Adrenal gland (tissue), 12 donors: Measurements from ENCODE around the gene TMEM60. TPM values are rescaled to one million over a fixed set of nuclear protein-coding genes. Genes with fewer than 3 reads are reported as not detected.
"Not testable (repeated sequence)": the region's sequence is repeated elsewhere in the genome, so short reads cannot be mapped to it uniquely, and the experiment has no call there.

Experiments
- DNase-seq, 7 donors: peaks; one replicate each; pipeline ENCODE4 v3.0.0-alpha.2; 2019 to 2020
- H3K27ac ChIP-seq, 5 donors: fragments of 200-600 bp; sonication (generic) in 4 of 5; 1 replicate in 3 of 5; 2 replicates in 2 of 5; pipeline versions ENCODE4 v1.5.1 to v1.8.0; 2016 to 2020; ENCODE audit warnings: mild to moderate bottlenecking in 1 of 5
- H3K27me3 ChIP-seq: fragments of 200-600 bp; 2 replicates; pipeline ENCODE4 v1.8.0; 2021
- H3K36me3 ChIP-seq, 2 donors: fragments of 200-600 bp; replicated peaks in 1 of 2; 1 replicate in 1 of 2; 2 replicates in 1 of 2; pipeline versions ENCODE4 v1.5.1 to v1.8.0; 2018 to 2022
- H3K4me1 ChIP-seq, 2 donors: fragments of 200-600 bp; replicated peaks in 1 of 2; 1 replicate in 1 of 2; 2 replicates in 1 of 2; pipeline versions ENCODE4 v1.5.1 to v1.8.0; 2018 to 2021
- H3K4me3 ChIP-seq, 4 donors: fragments of 200-600 bp; sonication (generic) in 3 of 4; one replicate each; pipeline ENCODE4 v1.5.1; 2016 to 2018
- H3K9me3 ChIP-seq, 3 donors: fragments of 200-600 bp; sonication (generic) in 1 of 3; replicated peaks in 1 of 3; 1 replicate in 2 of 3; 2 replicates in 1 of 3; pipeline versions ENCODE4 v1.5.1 to v1.8.0; 2016 to 2021
- CTCF ChIP-seq, 6 experiments: fragments of 450-650 bp in 4 of 6; fragments of 200-600 bp in 2 of 6; sonication (generic) in 1 of 6; IDR thresholded peaks; 1 replicate in 5 of 6; 2 replicates in 1 of 6; pipeline versions ENCODE4 v1.5.1 to v1.8.0; 2016 to 2021; ENCODE audit warnings: antibody characterized with exemption in 6 of 6, mild to moderate bottlenecking in 2 of 6, moderate library complexity in 1 of 6
- POLR2A ChIP-seq, 2 donors: fragments of 450-650 bp; IDR thresholded peaks; one replicate each; pipeline ENCODE4 v1.6.1; 2017; ENCODE audit warnings: antibody characterized with exemption in 2 of 2, mild to moderate bottlenecking in 2 of 2, moderate library complexity in 1 of 2
- WGBS, 4 donors: extraction: QIAGEN DNeasy Blood & Tissue Kit in 2 of 4; methylation state at CpG; one replicate each; pipeline versions ENCODE4 v1.1.5 to v1.1.7; 2013 to 2017; 5-methylcytosine and 5-hydroxymethylcytosine counted together
- intact Hi-C, 2 donors: fragments of 100-400 bp; cut with DNase I; formaldehyde crosslinking; loops; one replicate each; pipeline versions ENCODE4 v1.14.1 to v1.15.0; 2022 to 2023
- polyA plus RNA-seq, 3 donors: library from polyadenylated mRNA; stranded (reverse); fragments of 200-250 nt in 2 of 3; fragments of 350-450 nt in 1 of 3; fragmentation: Illumina TruSeq in 1 of 3; extraction: RNeasy Lipid Tissue Mini Kit (QIAGEN cat#74804) in 1 of 3; gene quantifications; one replicate each; pipeline ENCODE4 v1.2.3, GENCODE V29; 2013 to 2014
- total RNA-seq, 9 donors: library from RNA; depleted of rRNA in 4 of 9; stranded (reverse); fragments of >200 nt in 4 of 9; fragments of 120-200 nt in 1 of 9; fragmentation: NEBNext Ultra II Directional in 1 of 9; extraction: Animal tissue kit (Norgen Biotek cat#: 25700) in 1 of 9; gene quantifications; one replicate each; pipeline versions ENCODE4 v1.1.0 to v1.2.4, GENCODE V29; 2013 to 2023
- donor health status: healthy with polysubstance abuse.
- donor health status: Bipolar disorder and iron deficiency.
- donor health status: DM: yes; HTN: yes; CAD: no.
- donor health status: DM: no; HTN: no; CAD: no.
- donor health status: DM: no; HTN: no; CAD: no.
- donor health status: DM: yes; HTN: yes; CAD: no.

TMEM60 gene
- total and polyA plus RNA-seq, 12 donors = 13.8 to 30.6 (median 21.0) TPM

DNA sequence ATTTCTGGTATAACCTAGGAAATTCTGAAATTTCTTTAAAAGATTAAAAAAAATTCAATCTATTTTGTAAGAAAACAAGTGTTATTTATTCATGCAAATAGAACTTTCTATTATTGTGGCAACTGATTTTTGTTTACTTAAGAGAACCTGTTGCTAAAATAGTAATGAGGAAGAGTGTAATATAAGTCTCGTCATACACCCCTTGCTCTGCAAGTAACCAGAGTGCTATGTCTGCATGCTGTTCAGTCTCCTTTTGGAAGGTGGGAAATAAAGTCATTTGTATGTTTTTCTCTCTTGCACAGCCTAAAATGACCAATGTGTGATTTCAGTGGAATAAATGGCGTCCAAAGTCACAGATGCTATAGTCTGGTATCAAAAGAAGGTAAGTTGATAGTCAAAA lies 41.7 kb upstream of the TMEM60 start:
- Histone ChIP-seq H3K27ac (no peak overlapping the region), H3K4me1 (no peaks in the 10 kb centered on the region), H3K9me3 (no peaks in the 10 kb centered on the region), H3K27me3 (no peaks in the 10 kb centered on the region), H3K4me3 (no peak overlapping the region), H3K36me3 (no peaks in the 10 kb centered on the region)
- no peak for DNase-seq
- TF ChIP-seq POLR2A (IDR thresholded peaks at IDR 0.05) (no peak), CTCF (IDR thresholded peaks at IDR 0.05) (no peak)
- intact Hi-C loops = no loop called here
- 88 to 94% (median 90%) methylated on average over 2 of the region's 2 CpGs for WGBS, 4 donors

DNA sequence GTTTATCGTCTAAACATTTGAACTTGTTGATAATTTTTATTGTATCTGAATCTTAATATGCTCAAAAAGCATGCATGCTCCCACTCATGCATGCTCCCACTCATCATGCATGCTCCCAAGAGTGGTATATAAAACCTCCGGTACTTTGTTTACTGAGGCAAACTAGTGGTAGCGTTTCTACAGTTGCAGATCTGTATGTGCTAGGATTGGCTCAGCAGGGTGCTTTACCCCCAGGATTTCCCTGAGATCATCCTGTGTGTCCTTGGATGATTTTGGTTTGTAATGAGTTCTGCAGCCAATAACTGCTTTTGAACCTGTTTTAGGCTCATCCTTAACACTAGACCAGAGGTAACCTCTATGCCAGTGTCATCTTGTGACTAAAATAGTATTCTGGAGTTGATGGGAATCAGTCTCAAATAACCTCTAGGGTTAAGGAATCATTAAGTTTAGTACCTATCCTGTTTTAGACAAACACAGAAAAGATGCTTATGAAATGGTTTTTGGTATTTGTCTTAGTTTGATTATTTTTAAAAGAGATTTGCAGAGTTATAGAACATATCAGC lies 40.8 kb upstream of the TMEM60 start:
- TF ChIP-seq CTCF (IDR thresholded peaks at IDR 0.05) (no peak), POLR2A (IDR thresholded peaks at IDR 0.05) (no peak)
- no peaks in the 10 kb centered on the region for H3K4me1 ChIP-seq
- no peak overlapping the region for H3K27ac ChIP-seq
- H3K9me3 ChIP-seq = no peaks in the 10 kb centered on the region
- no peaks in the 10 kb centered on the region for H3K36me3 ChIP-seq
- no peak for DNase-seq
- intact Hi-C loops = no loop called here
- WGBS, 4 donors = 71 to 91% (median 81%) methylated on average over 3 of the region's 3 CpGs
- no peak overlapping the region for H3K4me3 ChIP-seq
- H3K27me3 ChIP-seq = no peaks in the 10 kb centered on the region

- H3K27ac ChIP-seq = no peak overlapping the region
- DNase-seq = no peak
- no peaks in the 10 kb centered on the region for H3K9me3 ChIP-seq
- no peaks in the 10 kb centered on the region for H3K27me3 ChIP-seq
- WGBS, 4 donors = 80 to 90% (median 85%) methylated on average over 1 of the region's 1 CpG
- TF ChIP-seq CTCF (IDR thresholded peaks at IDR 0.05) (no peak), POLR2A (IDR thresholded peaks at IDR 0.05) (no peak)
- intact Hi-C loops = no loop called here
- H3K4me3 ChIP-seq = no peak overlapping the region
- no peaks in the 10 kb centered on the region for H3K4me1 ChIP-seq
- H3K36me3 ChIP-seq = no peaks in the 10 kb centered on the region
Measured at GRCh38 chr7:77837966-77838365, 39.7 kb upstream of the TMEM60 start.

DNA sequence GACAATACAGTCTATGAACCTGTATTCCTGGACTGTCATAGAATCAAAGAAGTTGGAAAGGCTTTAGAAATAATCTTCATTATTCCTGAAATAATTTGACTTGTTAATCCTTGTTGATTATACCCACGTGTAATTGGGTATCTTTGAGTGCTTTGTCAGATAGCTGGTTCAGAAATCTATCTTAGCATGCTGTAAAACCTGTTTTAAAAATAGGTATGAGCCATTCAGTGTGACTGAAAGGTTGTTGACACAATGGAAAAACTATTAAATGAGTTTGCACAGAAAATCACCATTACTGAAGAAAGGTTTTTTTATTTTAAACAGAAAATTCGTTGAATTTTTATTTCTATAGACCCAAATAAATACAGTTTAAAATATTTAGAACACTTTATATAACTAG lies 39.0 kb upstream of the TMEM60 start:
- Histone ChIP-seq H3K27ac (no peak overlapping the region), H3K9me3 (no peaks in the 10 kb centered on the region), H3K4me3 (no peak overlapping the region), H3K27me3 (no peaks in the 10 kb centered on the region), H3K36me3 (no peaks in the 10 kb centered on the region), H3K4me1 (no peaks in the 10 kb centered on the region)
- intact Hi-C loops = no loop called here
- no peak for DNase-seq
- TF ChIP-seq CTCF (IDR thresholded peaks at IDR 0.05) (no peak), POLR2A (IDR thresholded peaks at IDR 0.05) (no peak)
- 65 to 76% (median 69%) methylated on average over 2 of the region's 2 CpGs for WGBS, 4 donors

DNA sequence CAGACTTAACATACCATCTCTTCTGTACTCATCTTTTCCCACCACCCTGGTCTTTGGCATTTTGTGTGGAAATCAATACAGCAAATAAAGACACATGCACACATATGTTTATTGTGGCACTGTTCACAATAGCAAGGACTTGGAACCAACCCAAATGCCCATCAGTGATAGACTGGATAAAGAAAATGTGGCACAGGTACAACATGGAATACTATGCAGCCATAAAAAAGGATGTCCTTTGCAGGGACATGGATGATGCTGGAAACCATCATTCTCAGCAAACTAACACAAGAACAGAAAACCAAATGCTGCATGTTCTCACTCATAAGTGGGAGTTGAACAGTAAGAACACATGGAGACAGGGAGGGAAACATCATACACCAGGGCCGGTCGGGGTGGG lies 38.2 kb upstream of the TMEM60 start:
- DNase-seq, H3K4me3 ChIP-seq, H3K36me3 ChIP-seq, H3K27me3 ChIP-seq, H3K9me3 ChIP-seq, H3K27ac ChIP-seq, H3K4me1 ChIP-seq, intact Hi-C loops: not testable (repeated sequence)
- WGBS, 4 donors = 86 to 100% (median 97%) methylated on average over 2 of the region's 2 CpGs
